Panc1 (cell line): ENCODE results near the gene TRIOBP. TPM values are rescaled to one million over a fixed set of nuclear protein-coding genes. Genes with fewer than 3 reads are reported as not detected.
A peak's percentile ranks its signal among the peaks of the same experiment; 100 is the strongest.

Source experiments
- ATAC-seq: fragments of 200-7000 bp; cut with Tn5 transposase; 2 replicates; pipeline ENCODE4 v1.9.1; 2020; ENCODE audit warnings: mild to moderate bottlenecking, moderate library complexity
- BruUV-seq: library from RNA; stranded (reverse); fragments of 400-500 nt; replicated peaks from 2 replicates; lab custom pipeline; 2021; lab: Mats Ljungman, UMichigan
- CTCF ChIA-PET: fragments of 300-600 bp; sonication (Branson Sonifier 250); formaldehyde crosslinking; loops from one replicate; lab custom pipeline; 2022; ENCODE audit warnings: antibody characterized with exemption; lab: Charles Lee
- POLR2A ChIA-PET: fragments of 300-600 bp; sonication (Branson Sonifier 250); formaldehyde crosslinking; loops from one replicate; lab custom pipeline; 2022; ENCODE audit warnings: antibody characterized with exemption; lab: Charles Lee
- DNase-seq: peaks from one replicate; pipeline ENCODE4 v3.0.0-alpha.2; 2010; ENCODE audit warnings: low read depth, low spot score
- H3K27ac ChIP-seq: 2 replicates; pipeline ENCODE4 v1.5.1; 2011; ENCODE audit warnings: mild to moderate bottlenecking, low read length, inconsistent platforms
- H3K27me3 ChIP-seq: fragments of 200-500 bp; sonication (Bioruptor generic); 2 replicates; pipeline ENCODE4 v1.6.0; 2014; ENCODE audit warnings: low read length, inconsistent platforms; ENCODE audit not compliant: control insufficient read depth, insufficient read depth
- H3K36me3 ChIP-seq: fragments of 200-500 bp; sonication (Bioruptor generic); 2 replicates; pipeline ENCODE4 v1.5.1; 2014; ENCODE audit warnings: inconsistent platforms, mild to moderate bottlenecking, low read length, moderate library complexity; ENCODE audit not compliant: control insufficient read depth, insufficient read depth
- H3K4me1 ChIP-seq: 2 replicates; pipeline ENCODE4 v1.5.1; 2011; ENCODE audit warnings: inconsistent platforms, mild to moderate bottlenecking, low read length, moderate library complexity; ENCODE audit not compliant: control insufficient read depth, insufficient read depth
- H3K4me3 ChIP-seq, 2 experiments: 2 replicates each; pipeline ENCODE4 v1.5.1; 2011 to 2012; ENCODE audit warnings: low read depth in 2 of 2, low read length in 2 of 2, mild to moderate bottlenecking in 2 of 2, inconsistent platforms in 1 of 2, moderate library complexity in 1 of 2
- H3K9me3 ChIP-seq: fragments of 200-500 bp; sonication (Bioruptor generic); 2 replicates; pipeline ENCODE4 v1.5.1; 2014; ENCODE audit warnings: low read depth, mild to moderate bottlenecking, inconsistent platforms, low read length, moderate library complexity; ENCODE audit not compliant: control insufficient read depth, insufficient read depth
- POLR2AphosphoS5 ChIP-seq: IDR thresholded peaks from 2 replicates; pipeline ENCODE4 v1.6.1; 2012; ENCODE audit warnings: mild to moderate bottlenecking, low read depth, low read length, moderate library complexity
- SIN3A ChIP-seq: IDR thresholded peaks from 2 replicates; pipeline ENCODE4 v1.6.1; 2012; ENCODE audit warnings: low read depth, mild to moderate bottlenecking, low read length, moderate library complexity, borderline replicate concordance; ENCODE audit not compliant: insufficient read depth
- TCF7L2 ChIP-seq: IDR thresholded peaks from 2 replicates; pipeline ENCODE4 v1.6.1; 2011; ENCODE audit warnings: mild to moderate bottlenecking, low read depth, low read length, inconsistent platforms
- in situ Hi-C: cut with HindIII; loops from 2 replicates; pipeline ENCODE4 v1.10.0; 2016; ENCODE audit warnings: low sequenced_read_pairs, low pct_unique_long_range_greater_than_20kb
- intact Hi-C: fragments of 100-400 bp; cut with micrococcal nuclease; formaldehyde crosslinking; loops from one replicate; pipeline ENCODE4 v1.10.0; 2022; ENCODE audit not compliant: unreplicated experiment
- total RNA-seq: library from RNA; stranded (reverse); gene quantifications from one replicate; pipeline ENCODE4 v1.2.1, GENCODE V29; 2021; ENCODE audit not compliant: unreplicated experiment
- TF ChIP-seq, protein P1 (sequence below), 2 experiments: IDR thresholded peaks; 2 replicates each; pipeline ENCODE4 v1.6.1; 2011 to 2012; ENCODE audit warnings: low read depth in 2 of 2, control low read depth in 1 of 2, low read length in 1 of 2, mild to moderate bottlenecking in 1 of 2, moderate library complexity in 1 of 2; ENCODE audit not compliant: insufficient read depth in 1 of 2
- TF ChIP-seq, protein P2 (sequence below): fragments of 450-650 bp; IDR thresholded peaks from 2 replicates; pipeline ENCODE4 v1.5.1; 2017; ENCODE audit warnings: mild to moderate bottlenecking

TRIOBP gene
- total RNA-seq, 1 experiment from 2014 or later: 50.5 TPM

DNA sequence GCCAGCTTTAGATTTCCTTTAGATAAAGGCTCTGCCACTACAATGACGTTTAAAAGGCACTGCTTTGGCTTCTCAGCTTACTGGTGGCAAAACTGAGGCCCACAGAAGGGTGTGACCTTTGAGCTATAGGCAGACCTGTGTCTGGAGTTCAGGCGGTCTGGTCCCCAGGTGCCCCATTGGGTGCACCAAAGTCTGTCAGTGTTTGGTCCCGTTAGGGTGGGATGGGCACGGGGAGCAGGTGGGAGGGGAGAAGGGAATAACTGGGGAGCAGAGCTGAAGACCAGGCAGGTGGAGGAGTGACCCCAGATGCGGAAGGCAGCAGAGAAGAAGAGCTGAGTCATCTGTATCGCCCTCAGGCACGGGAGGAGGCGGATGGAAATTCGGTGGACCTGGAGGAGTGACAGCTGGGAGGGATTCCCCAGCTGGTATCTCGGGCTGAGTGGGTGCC lies 65.6 kb downstream of the TRIOBP start:
- no TSS peak for BruUV-seq
- DNase-seq: no peak
- TF ChIP-seq, protein P1, sequence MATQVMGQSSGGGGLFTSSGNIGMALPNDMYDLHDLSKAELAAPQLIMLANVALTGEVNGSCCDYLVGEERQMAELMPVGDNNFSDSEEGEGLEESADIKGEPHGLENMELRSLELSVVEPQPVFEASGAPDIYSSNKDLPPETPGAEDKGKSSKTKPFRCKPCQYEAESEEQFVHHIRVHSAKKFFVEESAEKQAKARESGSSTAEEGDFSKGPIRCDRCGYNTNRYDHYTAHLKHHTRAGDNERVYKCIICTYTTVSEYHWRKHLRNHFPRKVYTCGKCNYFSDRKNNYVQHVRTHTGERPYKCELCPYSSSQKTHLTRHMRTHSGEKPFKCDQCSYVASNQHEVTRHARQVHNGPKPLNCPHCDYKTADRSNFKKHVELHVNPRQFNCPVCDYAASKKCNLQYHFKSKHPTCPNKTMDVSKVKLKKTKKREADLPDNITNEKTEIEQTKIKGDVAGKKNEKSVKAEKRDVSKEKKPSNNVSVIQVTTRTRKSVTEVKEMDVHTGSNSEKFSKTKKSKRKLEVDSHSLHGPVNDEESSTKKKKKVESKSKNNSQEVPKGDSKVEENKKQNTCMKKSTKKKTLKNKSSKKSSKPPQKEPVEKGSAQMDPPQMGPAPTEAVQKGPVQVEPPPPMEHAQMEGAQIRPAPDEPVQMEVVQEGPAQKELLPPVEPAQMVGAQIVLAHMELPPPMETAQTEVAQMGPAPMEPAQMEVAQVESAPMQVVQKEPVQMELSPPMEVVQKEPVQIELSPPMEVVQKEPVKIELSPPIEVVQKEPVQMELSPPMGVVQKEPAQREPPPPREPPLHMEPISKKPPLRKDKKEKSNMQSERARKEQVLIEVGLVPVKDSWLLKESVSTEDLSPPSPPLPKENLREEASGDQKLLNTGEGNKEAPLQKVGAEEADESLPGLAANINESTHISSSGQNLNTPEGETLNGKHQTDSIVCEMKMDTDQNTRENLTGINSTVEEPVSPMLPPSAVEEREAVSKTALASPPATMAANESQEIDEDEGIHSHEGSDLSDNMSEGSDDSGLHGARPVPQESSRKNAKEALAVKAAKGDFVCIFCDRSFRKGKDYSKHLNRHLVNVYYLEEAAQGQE (IDR thresholded peaks at IDR 0.05; ENCODE audit: insufficient read depth in 1 of 2, low read depth in 2 of 2, low read length in 1 of 2): no peak
- TF ChIP-seq, protein P2, sequence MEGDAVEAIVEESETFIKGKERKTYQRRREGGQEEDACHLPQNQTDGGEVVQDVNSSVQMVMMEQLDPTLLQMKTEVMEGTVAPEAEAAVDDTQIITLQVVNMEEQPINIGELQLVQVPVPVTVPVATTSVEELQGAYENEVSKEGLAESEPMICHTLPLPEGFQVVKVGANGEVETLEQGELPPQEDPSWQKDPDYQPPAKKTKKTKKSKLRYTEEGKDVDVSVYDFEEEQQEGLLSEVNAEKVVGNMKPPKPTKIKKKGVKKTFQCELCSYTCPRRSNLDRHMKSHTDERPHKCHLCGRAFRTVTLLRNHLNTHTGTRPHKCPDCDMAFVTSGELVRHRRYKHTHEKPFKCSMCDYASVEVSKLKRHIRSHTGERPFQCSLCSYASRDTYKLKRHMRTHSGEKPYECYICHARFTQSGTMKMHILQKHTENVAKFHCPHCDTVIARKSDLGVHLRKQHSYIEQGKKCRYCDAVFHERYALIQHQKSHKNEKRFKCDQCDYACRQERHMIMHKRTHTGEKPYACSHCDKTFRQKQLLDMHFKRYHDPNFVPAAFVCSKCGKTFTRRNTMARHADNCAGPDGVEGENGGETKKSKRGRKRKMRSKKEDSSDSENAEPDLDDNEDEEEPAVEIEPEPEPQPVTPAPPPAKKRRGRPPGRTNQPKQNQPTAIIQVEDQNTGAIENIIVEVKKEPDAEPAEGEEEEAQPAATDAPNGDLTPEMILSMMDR: no peak
- TF ChIP-seq TCF7L2: no peak
- TF ChIP-seq POLR2AphosphoS5: no peak
- no peak for TF ChIP-seq SIN3A
- Histone ChIP-seq H3K27ac (0 out of 2 replicates have a peak overlapping the region, but pooled peaks have one; percentile 29), H3K36me3 (no peaks in the 10 kb centered on the region), H3K4me1 (peaks cover 4% of the 10 kb centered on the region), H3K27me3 (no peaks in the 10 kb centered on the region), H3K4me3 (no peak overlapping the region), H3K9me3 (no peaks in the 10 kb centered on the region)
- CTCF ChIA-PET: interaction anchor here (1.3 kb wide), 1 partner anchor 119 kb away, joined by 5 read pairs; no protein-coding TSS in a partner anchor
- POLR2A ChIA-PET: no interaction called here
- in situ Hi-C loops (no loop called here), intact Hi-C loops (no loop called here)
- ATAC-seq: no peak

DNA sequence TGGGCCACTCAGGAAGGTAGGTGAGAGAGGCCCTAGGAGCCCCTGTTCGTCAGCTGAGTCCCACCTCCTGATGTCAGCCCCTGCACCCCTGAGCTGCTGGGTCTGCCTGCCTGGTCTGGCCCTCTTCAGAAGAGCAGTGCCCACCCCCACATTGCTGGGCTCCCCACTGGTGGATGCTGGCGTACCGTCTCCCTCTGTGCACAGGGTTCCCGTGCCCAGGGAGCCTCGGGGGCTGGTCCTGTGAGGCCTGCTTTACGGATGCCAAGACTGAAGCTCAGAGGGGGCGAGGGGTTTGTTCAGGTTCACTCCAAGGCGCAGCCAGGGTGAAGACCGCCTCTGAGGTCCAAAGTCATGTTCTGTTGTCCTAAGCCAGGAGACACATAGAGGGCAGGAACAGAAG lies 66.2 kb downstream of the TRIOBP start:
- Histone ChIP-seq H3K4me3 (no peak overlapping the region), H3K27me3 (no peaks in the 10 kb centered on the region), H3K9me3 (no peaks in the 10 kb centered on the region), H3K36me3 (no peaks in the 10 kb centered on the region), H3K4me1 (peaks cover 4% of the 10 kb centered on the region), H3K27ac (no peak overlapping the region)
- DNase-seq (no peak), ATAC-seq (no peak)
- POLR2A ChIA-PET: no interaction called here
- intact Hi-C loops (no loop called here), in situ Hi-C loops (no loop called here)
- CTCF ChIA-PET: interaction anchor here (1.3 kb wide), 1 partner anchor 119 kb away, joined by 5 read pairs; no protein-coding TSS in a partner anchor
- BruUV-seq: no TSS peak
- TF ChIP-seq TCF7L2 (no peak), POLR2AphosphoS5 (no peak), SIN3A (no peak)
- TF ChIP-seq, protein P2: no peak
- TF ChIP-seq, protein P1 (IDR thresholded peaks at IDR 0.05; ENCODE audit: insufficient read depth in 1 of 2, low read depth in 2 of 2, low read length in 1 of 2): no peak
